T-helper 22 cell (primary cell): ENCODE results near the gene NDUFB5.

Experiments used
- DNase-seq: peaks from one replicate; pipeline ENCODE4 v3.0.0-alpha.2; 2020; ENCODE audit warnings: low read depth

NDUFB5 gene

DNA sequence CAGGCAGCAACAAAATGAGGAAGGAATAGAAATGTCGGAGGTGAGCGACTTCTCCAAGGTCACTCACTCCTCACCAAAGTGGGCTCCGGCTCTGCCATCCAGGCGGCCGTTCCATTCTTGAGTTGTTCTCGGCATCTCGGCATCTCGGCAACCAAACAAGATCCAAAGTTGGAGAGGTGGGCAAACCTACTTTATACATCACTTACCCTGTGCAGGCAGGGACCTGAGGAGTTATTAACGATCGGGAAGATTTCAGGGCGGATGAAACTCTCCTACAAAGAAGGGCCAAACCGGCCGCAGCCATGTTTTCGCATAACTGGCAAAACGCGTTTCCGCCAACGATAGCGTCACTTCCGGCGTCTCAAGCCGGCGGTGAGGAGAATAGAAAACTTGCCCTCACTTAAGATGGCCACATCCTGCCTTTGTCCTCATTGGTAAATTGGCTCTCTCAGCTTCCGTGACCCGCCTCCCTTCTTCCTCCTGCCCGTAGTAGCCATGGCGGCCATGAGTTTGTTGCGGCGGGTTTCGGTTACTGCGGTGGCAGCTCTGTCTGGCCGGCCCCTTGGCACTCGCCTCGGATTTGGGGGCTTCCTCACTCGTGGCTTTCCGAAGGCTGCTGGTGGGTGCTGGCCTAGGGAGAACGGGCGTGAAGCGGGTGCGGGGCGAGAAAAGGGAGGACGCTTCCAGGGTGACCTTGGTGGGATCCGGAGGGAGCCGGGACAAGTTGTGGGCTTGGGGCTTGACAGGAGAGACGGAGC is at the start of gene NDUFB5, which contains the start of gene MRPL47:
TSS of gene NDUFB5 (plus strand) at position 474 of the 758 bp plus-strand sequence. CDS start at position 496, 22 bp downstream.
TSS of gene MRPL47 (minus strand) at position 318 of the 758 bp plus-strand sequence. CDS start at position 304, 14 bp downstream.
- DNase-seq = peak; percentile 86

DNA sequence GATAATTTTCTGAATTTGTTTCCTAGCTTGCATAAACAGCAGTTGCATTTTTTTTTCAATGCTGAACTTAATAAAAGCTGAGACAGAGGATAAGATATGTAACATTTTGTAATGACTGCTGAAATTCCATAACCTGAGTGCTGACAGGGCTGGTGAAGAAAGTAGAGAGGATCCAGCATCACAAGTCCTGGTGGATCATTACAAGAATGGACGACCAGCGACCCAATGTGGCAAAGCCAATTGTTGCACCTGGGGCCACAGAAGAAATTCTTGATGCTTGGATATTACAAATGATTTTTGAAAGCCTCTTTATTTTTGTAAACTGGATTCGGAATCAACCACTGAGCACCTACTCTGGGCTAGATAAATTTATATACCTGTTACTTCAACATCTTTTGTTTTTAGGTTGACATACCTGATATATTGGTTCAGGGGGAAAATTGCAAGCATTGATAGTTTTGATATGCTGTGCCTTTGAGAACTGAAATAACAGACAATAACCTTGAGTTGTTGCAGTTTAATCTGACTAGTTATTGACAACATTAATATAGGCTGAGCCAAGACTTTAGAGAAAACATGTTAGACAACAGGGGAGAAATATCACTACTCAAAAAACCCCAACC is 45.7 kb upstream of the NDUFB5 start:
- DNase-seq = no peak

DNA sequence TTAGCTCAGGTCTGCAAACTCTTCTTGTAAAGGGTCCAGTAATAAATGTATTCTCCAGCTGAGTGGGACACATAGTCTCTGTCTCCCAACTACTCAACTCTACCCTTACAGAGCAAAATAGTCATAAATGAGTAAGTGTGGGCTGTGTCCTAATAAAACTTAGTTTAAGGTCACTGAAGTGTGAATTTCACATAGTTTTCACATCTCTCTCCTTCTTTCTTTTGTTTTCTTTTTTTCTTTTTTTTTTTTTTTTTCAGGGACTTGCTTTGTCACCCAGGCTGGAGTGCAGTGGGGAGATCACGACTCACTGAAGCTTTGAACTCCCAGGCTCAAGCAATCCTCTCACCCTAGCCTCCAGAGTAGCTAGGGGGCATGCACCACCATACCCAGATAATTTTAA is 43.8 kb upstream of the NDUFB5 start:
- no peak for DNase-seq

DNA sequence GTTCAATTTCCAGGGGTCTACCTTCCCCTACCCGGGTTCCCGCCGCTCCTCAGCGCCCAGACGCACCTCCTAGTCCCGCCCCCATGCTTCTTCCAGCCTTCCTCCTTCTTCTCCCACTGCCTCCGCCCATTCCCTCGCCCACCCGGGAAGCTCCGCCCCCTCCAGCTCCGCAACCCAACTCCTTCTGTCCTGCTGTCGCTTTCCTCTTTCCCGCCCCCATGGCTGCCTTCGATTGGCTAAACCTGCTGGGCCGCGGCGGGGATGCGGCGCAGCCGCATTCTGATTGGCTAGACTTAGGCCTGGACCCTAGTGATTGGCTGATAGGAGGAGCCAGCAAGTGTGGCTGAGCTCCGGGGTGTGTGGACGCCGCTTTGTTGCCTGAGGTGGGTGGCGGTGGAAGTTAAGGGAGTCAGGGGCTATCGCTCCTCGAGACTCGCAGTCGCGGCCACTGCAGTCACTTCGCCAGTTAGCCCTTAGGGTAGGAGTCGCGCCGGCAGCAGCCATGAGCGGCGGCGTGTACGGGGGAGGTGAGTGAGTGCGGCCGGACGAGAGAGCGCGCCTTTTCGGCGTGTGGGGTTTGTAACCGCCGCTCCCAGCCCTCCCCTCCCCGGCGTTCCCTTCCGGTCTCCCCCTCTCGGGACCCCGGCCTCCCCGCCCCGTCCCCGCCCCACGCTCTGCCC is 41.9 kb upstream of the NDUFB5 start, which contains the start of gene ACTL6A:
TSS of gene ACTL6A (plus strand) at position 336 of the 680 bp plus-strand sequence. CDS start at position 503, 167 bp downstream.
- peak; percentile 98 for DNase-seq

DNA sequence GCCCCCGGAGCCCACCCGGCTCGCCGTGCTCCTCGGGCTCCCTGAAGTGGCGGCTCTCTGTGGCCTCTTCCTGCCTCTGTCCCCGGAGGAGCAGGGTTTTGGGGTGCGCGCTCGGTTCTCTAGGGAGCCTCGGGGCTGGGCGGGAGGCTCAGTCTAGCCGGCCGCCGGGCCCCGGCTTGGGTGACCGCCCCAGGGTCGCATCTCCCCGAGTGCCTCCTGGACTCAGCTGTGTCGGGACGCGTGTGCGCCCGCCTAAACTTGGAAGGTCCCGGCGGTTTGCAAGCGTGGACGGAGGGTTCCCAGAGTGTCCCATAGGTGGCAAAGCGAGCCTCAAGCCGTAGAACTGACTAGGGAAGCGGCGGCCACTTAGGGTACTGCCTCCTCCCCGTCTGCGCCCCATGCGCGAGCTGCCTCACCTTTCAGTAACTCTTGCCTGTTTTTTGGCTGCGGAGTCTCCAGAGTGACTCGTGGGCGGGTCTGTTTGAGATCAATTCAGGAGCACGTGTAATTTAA is 41.3 kb upstream of the NDUFB5 start:
- DNase-seq = peak; percentile 53

DNA sequence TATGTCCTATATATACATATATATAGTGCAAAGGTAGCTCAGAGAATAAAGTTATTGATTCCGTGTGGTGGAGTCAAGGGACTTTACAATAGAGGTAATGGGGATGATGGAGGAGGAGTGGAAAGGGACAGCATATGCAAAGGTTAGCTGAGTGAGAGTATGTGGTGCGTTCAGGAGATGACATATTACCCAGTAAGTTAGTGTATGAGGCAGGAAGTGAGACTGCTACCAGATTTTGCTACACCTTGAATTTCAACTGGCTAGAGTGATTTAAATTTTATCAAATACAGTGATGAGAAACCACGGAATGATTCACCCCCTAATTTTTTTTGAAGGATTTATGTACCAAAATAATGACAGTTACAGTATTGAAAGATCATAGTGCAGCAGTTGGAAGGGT is 39.1 kb upstream of the NDUFB5 start:
- no peak for DNase-seq

DNA sequence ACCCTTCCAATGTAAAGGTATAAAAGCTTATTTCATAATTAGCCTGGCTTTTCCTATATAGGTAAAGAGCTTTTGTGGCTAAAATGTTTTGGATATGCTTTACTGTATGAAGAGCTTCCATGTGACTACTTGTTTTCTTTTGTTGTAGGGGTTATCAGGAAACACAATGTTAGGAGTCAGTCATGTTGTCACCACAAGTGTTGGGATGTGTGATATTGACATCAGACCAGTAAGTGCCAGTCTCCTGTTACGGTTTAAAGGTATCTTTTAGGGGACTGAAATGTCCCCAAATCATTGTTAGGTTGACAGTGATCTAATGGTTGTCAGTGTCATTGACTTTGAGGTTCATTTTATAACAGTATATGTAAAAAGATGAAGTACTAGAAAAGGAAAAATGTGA is 23.6 kb upstream of the NDUFB5 start:
- no peak for DNase-seq

DNA sequence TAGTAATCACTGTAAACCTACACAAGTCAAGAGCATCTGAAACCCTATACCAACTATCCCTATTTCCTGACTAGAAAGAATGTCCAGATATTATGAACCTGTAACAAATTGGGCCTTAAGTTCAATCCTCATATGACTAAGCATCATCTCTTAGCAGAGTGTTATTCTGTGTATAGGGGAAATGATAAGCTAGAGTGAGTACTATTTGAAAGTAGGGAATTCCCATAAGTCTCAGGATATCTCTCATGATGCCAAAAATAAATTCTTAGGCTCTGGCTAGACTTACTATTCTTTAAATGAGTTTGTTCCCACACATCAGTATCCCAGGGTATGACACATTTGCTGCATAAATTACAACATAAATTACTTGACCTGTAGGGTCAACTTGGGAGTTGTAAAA is 15.5 kb upstream of the NDUFB5 start:
- DNase-seq = no peak

DNA sequence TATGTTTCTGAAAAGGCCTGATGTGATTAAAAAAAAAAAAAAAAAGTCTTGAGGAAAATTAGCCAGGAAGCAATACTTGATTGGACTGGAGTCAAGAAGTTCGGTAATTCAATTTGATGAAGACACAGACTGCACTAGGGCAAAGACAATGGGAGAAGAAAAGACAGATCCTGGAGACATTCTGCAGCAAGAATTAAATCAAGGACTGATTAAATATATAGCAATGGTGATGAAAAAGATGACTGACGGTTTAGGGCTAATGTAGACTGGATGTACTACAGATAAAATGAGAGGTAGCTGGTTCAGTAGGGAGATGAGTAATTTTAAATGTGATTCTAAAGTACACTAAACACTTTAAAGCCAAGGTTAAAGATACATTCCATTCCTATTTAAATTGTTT is 13.9 kb upstream of the NDUFB5 start:
- DNase-seq = no peak

DNA sequence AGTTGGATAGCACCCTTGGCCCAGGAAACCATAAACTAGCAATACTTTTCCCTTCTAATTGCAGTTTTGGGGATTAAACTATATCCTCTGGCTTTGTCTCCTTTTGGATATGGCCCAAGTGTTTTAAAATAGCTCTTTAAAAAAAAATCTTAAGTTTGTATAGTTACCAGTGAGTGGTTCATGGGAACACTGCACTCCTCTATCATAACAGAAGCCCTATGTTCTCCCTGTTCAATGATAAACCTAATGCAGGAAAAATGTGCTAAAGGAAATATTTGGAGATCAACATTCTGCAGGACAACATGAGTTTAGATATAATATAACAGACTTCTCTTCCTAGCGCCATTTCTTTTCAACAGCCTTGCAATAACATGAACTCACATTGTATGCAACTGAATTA is 13.3 kb upstream of the NDUFB5 start:
- DNase-seq = no peak

DNA sequence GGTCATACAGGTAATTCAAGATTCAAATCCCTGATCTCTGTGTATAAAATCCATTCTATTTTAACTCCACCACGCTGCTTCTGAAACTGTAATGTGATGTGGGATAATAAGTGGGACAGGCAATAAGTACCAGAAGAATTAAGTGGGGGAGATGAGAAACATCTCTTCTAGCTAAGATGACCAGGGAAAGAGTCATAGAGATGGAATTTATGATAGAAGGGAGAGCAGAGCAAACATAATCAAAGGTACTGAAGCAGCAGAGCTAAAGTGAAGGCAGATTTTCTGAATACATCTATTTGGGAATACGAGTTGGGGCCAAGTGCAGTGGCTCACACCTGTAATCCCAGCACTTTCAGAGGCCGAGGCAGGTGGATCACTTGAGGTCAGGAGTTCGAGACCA is 5.1 kb upstream of the NDUFB5 start:
- no peak for DNase-seq

DNA sequence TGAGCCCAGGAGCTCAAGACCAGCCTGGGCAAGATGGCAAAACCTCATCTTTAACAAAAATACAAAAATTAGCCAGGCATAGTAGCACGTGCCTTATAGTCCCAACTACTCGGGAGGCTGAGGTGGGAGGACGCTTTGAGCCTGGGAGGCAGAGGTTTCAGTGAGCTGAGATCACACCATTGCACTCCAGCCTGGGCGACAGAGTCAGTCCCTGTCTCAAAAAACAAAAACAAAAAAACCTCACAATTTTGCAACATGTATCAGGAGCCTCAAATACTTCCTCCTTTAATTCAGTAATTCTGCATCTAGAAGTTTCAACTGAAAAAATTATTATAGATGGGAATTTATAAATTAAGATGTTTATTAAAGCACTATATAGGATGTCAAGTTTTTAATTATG is 1.3 kb upstream of the NDUFB5 start:
- no peak for DNase-seq

DNA sequence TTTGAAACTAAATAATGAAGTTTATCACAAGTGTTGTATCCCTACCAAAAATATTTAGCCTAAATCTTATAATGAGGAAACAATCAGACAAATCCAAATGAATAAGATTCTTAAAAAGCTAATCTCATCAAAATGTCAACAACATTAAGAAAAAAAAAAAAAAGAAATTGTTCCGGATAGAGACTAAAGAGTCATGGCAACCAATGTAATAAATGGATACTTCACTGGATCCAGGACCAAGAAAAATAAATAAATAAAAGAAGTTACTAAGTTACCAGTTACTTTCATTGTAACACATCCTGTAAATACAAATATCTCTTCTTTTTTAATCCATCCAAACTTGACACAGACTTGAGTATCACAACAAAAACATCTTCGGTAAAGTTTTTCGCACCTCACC is 763 bp upstream of the NDUFB5 start:
- no peak for DNase-seq

DNA sequence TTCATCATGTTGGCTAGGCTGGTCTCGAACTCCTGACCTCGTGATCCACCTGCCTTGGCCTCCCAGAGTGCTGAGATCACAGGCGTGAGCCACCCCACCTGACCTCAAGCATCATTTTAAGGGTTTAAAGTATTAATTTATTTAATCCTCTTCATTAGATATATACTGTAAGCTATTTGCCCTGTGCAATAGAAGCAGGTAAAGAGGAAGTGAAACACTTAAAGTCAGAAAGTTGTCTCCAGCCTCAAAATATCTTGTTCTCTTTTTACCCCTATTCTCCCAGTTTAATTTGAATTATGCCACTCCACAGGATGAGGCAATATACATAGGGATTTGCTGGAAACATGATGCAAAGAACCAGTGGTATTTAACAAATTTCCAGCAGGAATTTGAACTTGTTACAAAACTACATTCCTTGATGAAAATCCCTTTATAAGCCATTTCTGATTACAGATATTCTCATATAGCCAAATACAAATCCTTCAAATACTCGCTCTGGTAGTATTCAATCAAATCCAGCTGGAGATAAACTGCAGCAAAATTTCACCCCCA is 2.0 kb downstream of the NDUFB5 start:
- no peak for DNase-seq

DNA sequence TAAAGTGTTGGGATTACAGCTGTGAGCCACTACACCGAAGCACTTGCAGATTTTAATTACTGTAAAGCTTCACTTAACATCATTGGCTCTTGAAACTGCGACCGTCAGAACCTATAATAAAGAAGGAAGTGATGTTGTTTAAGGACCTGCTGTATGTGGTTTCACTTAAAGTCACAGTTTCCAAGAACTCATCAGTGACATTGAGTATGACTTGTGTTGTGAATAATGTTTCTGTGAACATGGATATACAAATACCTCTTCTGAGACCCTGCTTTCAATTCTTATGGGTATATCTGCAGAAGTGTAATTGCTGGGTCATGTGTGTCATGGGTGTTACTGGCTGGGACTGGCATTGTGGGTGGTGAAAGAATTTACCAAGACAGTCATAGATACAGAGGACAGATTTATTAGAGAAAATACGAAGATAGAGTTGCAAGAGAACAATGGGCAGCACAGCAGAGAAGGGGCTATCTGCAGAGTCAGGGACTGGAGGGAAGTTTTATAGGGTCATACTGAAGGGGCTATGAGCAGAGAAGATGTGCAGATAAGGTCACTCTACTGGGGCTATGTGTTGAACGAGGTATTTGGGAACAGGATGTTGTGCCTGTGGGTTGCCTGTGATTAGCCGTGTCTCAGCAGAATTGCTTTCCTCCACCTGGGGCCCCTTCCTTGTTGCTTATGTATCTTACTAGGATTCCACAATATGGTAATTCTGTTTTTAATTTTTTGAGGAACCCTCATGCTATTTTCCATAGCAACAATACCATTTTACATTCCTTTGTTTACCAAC is 4.5 kb downstream of the NDUFB5 start:
- no peak for DNase-seq

DNA sequence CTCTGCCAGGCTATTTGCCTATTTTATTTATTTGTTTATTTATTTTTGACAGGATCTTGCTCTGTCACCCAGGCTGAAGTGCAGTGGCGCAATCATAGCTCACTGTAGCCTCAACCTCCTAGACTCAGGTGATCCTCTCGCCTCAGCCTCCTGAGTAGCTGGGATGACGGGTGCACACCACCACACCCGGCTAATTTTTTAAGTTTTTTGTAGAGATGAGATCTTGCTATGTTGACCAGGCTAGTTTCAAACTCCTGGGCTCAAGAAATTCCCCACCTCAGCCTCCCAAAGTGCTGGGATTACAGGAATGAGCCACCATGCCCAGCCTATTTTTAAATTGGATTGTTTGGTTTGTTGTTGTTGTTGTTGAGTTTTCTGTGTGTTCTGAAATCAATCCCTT is 5.5 kb downstream of the NDUFB5 start:
- DNase-seq = no peak

DNA sequence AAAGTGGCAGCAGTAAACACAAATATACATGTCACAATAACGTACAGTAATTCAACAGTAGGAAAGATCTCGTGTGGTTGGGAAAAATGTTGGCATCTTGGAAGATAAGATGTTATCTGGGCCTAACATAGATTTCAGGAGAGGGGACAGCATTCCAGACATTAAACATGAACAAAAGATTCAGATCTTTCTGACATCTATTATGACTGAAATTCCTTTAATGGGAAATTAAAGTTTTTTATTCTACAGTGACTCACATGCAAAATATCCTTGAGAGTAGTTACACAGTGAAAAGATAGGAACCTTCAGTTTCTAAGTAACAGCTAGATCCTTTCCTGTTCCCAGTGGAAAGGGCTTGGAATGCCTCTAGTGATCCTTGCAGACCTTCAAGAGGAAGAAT is 9.2 kb downstream of the NDUFB5 start:
- no peak for DNase-seq

DNA sequence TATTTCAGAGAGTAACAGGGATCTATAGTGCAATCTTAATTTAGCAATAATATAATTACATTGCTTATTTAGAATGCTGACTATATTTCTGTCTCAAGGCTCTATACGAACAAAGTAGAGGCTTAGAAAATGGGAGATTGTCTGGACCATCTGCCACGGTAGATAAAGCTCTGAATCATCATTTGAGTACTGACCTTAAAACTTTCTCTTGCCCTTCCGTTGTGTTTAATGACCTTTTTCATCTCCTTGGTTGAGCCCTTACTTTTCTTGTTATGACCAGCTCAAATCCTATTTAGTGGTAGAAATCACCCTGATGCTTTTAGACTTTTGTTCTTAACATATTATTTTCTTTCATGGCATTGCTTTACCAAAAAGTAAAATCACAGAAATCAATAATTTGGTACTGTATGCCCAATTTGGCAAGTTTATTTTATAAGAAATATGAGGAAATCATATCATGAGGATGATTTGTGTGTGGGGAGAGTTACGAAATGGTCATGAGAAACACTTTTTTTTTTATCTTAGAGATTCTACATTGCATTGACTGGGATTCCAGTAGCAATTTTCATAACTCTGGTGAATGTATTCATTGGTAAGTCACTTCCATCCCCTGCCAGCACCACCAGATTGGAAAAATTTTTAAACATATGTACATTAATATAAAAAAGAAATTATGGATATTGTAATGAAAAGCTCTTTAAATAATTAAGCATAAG is 11.0 kb downstream of the NDUFB5 start:
- DNase-seq = no peak

DNA sequence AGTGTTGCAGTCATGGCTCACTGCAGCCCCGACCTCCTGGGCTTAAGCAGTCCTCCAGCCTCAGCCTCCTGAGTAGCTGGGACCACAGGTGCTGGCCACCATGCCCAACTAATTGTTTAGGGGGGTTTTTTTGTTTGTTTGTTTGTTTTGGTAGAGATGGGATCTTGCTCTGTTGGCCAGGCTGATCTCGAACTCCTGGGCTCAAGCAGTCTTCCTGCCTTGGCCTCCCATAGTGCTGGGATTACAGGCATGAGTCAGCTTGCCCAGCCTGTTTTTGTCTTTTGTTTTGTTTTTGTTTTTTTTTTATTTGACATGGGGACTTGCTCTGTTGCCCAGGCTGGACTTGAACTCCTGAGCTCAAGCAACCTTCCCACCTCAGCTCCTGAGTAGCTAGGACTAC is 17.4 kb downstream of the NDUFB5 start:
- DNase-seq = no peak

DNA sequence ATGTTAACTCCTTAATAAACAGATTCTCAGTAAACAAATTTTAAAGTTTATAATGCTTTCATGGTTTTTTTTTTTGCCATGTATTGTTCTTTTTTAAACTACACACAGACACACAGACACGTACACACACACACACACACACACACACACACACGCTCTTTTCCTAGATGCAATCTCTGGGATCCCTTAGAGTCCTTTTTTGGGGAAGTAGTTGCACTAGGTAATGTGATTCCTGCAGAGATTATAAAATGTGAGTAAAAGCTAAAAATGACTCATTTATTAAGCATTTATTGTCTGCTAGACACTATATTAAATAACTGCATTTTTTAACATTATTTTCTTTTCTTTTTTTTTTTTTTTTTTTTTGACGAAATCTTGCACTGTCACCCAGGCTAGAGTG is 19.9 kb downstream of the NDUFB5 start:
- no peak for DNase-seq
